Uterus (tissue), 4 donors: ENCODE data around the gene COL1A1. TPM values are rescaled to one million over a fixed set of nuclear protein-coding genes. Genes with fewer than 3 reads are reported as not detected.

Experiments used
- DNase-seq, 2 donors: peaks; one replicate each; pipeline ENCODE4 v3.0.0-alpha.2; 2019 to 2020
- H3K27ac ChIP-seq, 2 donors: fragments of 200-600 bp; sonication (generic); 1 replicate in 1 of 2; 2 replicates in 1 of 2; pipeline ENCODE4 v1.5.1; 2016 to 2018
- H3K27me3 ChIP-seq, 2 donors: fragments of 200-600 bp; sonication (generic); one replicate each; pipeline ENCODE4 v1.5.1; 2018 to 2019; ENCODE audit warnings: control low read depth in 1 of 2
- H3K36me3 ChIP-seq, 2 donors: fragments of 200-600 bp; sonication (generic); one replicate each; pipeline ENCODE4 v1.5.1; 2019; ENCODE audit warnings: control low read depth in 1 of 2
- H3K4me1 ChIP-seq, 2 donors: fragments of 200-600 bp; sonication (generic); one replicate each; pipeline ENCODE4 v1.5.1; 2018 to 2019; ENCODE audit warnings: control low read depth in 1 of 2
- H3K4me3 ChIP-seq, 2 donors: fragments of 200-600 bp; sonication (generic); 1 replicate in 1 of 2; 2 replicates in 1 of 2; pipeline ENCODE4 v1.5.1; 2018 to 2019; ENCODE audit warnings: mild to moderate bottlenecking in 1 of 2
- H3K9me3 ChIP-seq, 2 donors: fragments of 200-600 bp; sonication (generic); one replicate each; pipeline ENCODE4 v1.5.1; 2019; ENCODE audit warnings: control low read depth in 1 of 2
- POLR2A ChIP-seq, 2 donors: fragments of 450-650 bp; IDR thresholded peaks; one replicate each; pipeline ENCODE4 v1.6.1; 2016; ENCODE audit warnings: antibody characterized with exemption in 2 of 2, mild to moderate bottlenecking in 1 of 2, moderate library complexity in 1 of 2
- intact Hi-C: fragments of 100-400 bp; cut with DNase I; formaldehyde crosslinking; loops from one replicate; pipeline ENCODE4 v1.15.1; 2023; ENCODE audit warnings: low total_unique reads
- total RNA-seq, 4 donors: library from RNA; depleted of rRNA in 3 of 4; stranded (reverse); fragments of >200 nt in 3 of 4; gene quantifications; one replicate each; pipeline versions ENCODE4 v1.1.0 to v1.2.4, GENCODE V29; 2014 to 2023
- TF ChIP-seq, protein P1 (sequence below), 4 experiments: fragments of 200-600 bp in 2 of 4; fragments of 450-650 bp in 2 of 4; sonication (generic) in 2 of 4; IDR thresholded peaks; one replicate each; pipeline ENCODE4 v1.5.1; 2016 to 2019; ENCODE audit warnings: antibody characterized with exemption in 4 of 4, mild to moderate bottlenecking in 2 of 4, moderate library complexity in 1 of 4
- donor health status: DM: yes; HTN: yes; CAD: no.

The COL1A1 gene
- total RNA-seq, 4 donors from 2014 or later, result 59.4 to 4,880 (median 491) TPM

DNA sequence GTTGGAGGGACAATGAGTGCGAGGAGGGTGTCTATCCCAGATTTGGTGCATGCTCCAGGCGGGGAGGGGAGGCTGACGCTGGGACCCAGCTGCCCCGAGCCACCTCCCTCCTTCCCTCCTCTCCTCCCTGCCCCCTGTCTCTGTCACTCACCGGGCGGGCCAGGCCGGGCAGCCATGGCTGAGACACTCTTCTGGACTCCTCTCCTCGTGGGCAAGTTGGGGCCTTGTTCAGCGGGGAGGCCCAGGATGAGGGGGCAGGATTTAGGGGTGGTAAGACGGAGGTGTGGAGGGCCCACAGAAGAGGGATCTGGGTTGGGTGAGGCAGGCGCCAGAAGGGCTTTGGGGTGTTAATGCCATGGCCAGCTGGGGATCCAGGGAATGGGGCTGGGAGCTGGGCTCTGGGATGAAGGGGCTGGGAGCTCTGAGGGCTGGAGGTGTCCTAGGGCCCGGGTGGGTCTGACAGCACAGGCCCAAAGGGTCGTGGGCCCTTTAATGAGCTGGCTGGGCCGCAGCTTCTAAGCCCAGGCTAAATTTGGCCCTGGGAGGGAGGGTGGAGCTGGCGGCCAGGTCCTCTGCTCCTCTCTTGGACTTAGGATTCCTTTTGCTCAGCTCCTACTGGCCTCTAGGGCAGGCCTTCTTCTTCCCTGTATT lies 35.4 kb downstream of the COL1A1 start, which contains the start of gene SGCA:
TSS of gene SGCA (plus strand) at position 139 of the 651 bp plus-strand sequence. CDS start at position 175, 36 bp downstream.
- intact Hi-C loops, result no loop called here
- no peak for DNase-seq
- H3K4me1 ChIP-seq, result peaks cover 0 to 3% of the 10 kb centered on the region in 2 donors

GRCh38 chr17:50165466-50165865 lies 36.0 kb downstream of the COL1A1 start:
- intact Hi-C loops, result no loop called here
- Histone ChIP-seq H3K4me1 (peaks cover 0 to 3% of the 10 kb centered on the region in 2 donors), H3K36me3 (no peaks in the 10 kb centered on the region), H3K27ac (peak overlapping the region; percentile 61 to 90), H3K9me3 (no peaks in the 10 kb centered on the region), H3K4me3 (peak overlapping the region in 1 of 2 donors; percentile 37), H3K27me3 (no peaks in the 10 kb centered on the region)
- DNase-seq, result no peak
- no peak for TF ChIP-seq POLR2A (IDR thresholded peaks at IDR 0.05)
- TF ChIP-seq, protein P1, sequence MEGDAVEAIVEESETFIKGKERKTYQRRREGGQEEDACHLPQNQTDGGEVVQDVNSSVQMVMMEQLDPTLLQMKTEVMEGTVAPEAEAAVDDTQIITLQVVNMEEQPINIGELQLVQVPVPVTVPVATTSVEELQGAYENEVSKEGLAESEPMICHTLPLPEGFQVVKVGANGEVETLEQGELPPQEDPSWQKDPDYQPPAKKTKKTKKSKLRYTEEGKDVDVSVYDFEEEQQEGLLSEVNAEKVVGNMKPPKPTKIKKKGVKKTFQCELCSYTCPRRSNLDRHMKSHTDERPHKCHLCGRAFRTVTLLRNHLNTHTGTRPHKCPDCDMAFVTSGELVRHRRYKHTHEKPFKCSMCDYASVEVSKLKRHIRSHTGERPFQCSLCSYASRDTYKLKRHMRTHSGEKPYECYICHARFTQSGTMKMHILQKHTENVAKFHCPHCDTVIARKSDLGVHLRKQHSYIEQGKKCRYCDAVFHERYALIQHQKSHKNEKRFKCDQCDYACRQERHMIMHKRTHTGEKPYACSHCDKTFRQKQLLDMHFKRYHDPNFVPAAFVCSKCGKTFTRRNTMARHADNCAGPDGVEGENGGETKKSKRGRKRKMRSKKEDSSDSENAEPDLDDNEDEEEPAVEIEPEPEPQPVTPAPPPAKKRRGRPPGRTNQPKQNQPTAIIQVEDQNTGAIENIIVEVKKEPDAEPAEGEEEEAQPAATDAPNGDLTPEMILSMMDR (IDR thresholded peaks at IDR 0.05), result no peak

More for the DNA sequence above, 35.4 kb downstream of the COL1A1 start, which contains the start of gene SGCA:
- Histone ChIP-seq H3K27me3 (no peaks in the 10 kb centered on the region), H3K36me3 (no peaks in the 10 kb centered on the region), H3K27ac (peak within 1 kb of the TSS; percentile 61 to 90), H3K9me3 (no peaks in the 10 kb centered on the region), H3K4me3 (peak within 1 kb of the TSS in 1 of 2 donors; percentile 37)
- TF ChIP-seq, protein P1 (IDR thresholded peaks at IDR 0.05), result no peak
- TF ChIP-seq POLR2A (IDR thresholded peaks at IDR 0.05), result no peak

DNA sequence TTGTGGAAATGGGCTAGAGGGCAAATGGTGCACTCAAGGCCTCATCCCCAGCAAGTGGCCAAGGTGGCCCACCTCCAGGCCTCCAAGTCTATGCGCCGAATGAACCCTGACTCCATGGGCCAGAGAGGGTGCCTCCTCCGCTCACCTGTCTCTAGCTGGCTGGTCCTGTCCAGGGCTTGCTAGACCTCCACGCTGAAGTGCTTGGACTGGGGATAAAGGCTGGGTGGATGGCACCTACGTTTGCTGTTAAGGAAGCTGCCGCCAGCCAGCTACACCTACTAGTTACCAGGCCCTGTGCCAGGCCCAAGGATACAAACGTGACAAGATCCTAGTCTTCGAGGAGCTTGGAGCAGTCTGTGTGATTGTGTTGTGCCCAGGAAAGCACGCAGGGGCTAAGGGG lies 36.4 kb downstream of the COL1A1 start:
- H3K36me3 ChIP-seq, result no peaks in the 10 kb centered on the region
- no peaks in the 10 kb centered on the region for H3K27me3 ChIP-seq
- peak overlapping the region in 1 of 2 donors; percentile 90 for H3K27ac ChIP-seq
- DNase-seq, result no peak
- no peak for TF ChIP-seq POLR2A (IDR thresholded peaks at IDR 0.05)
- TF ChIP-seq, protein P1 (IDR thresholded peaks at IDR 0.05), result no peak
- no peak overlapping the region for H3K4me3 ChIP-seq
- H3K4me1 ChIP-seq, result peaks cover 0 to 3% of the 10 kb centered on the region in 2 donors
- intact Hi-C loops, result no loop called here
- H3K9me3 ChIP-seq, result no peaks in the 10 kb centered on the region

DNA sequence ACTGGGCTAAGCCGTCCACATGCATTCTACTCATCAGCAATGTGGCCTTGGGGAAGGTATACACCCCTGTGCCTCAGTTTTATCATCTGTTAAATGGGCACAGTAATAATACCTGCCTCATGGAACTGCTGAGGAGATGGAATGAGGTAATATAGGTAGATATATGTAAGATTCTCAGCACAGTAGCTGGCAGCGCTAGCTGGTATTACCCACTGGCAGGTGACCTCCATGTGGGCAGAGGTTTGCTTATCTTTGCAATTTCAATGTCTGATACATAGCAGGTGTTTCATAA lies 36.8 kb downstream of the COL1A1 start:
- H3K9me3 ChIP-seq, result no peaks in the 10 kb centered on the region
- TF ChIP-seq, protein P1 (IDR thresholded peaks at IDR 0.05), result no peak
- TF ChIP-seq POLR2A (IDR thresholded peaks at IDR 0.05), result no peak
- H3K27ac ChIP-seq, result no peak overlapping the region
- H3K4me1 ChIP-seq, result peaks cover 0 to 3% of the 10 kb centered on the region in 2 donors
- H3K27me3 ChIP-seq, result no peaks in the 10 kb centered on the region
- no peak for DNase-seq
- H3K36me3 ChIP-seq, result no peaks in the 10 kb centered on the region
- no peak overlapping the region for H3K4me3 ChIP-seq
- intact Hi-C loops, result no loop called here

DNA sequence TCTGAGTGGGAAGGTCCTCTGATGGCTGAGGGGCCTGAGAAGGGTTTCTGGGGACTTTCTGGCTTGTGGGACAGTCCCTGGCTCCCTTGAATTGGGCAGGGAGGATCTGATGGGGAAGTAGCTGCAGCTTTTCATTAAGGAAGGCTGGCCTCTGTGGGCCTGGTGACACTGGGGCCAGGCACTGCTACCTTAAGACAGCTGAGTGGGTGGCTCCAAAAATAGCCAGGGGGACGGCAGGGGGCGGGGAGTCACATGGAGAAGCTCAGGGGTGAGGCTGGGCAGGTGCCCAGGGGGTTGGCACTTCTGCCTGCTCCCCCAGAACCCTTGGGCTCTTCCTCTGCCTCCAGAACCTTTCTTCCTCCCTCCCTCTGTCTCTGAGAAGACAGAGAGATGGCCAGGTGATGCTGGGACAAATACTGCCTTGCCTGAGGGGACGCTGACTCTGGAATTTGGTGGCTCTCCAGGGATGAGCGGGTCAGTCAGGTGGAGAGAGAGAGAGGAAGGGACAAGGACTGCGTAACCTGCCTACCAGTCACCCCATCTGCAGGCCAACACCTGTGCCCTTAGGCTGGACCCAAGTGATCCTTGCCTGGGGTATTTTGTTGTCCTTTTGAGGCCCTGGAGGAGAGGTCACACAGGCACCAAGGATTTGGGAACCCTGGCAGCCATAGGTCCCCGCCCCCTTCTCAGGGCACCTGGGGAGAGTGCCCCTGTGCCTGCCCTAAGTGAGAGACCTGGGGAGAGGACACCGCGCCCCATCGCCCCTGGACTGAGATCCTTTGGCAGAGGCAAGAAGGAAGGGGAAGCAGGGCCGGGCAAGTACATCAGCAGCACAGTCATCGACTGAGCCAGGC lies 37.4 kb downstream of the COL1A1 start:
- no peaks in the 10 kb centered on the region for H3K36me3 ChIP-seq
- H3K4me3 ChIP-seq, result no peak overlapping the region
- H3K27ac ChIP-seq, result no peak overlapping the region
- no peaks in the 10 kb centered on the region for H3K4me1 ChIP-seq
- intact Hi-C loops, result no loop called here
- H3K9me3 ChIP-seq, result no peaks in the 10 kb centered on the region
- H3K27me3 ChIP-seq, result no peaks in the 10 kb centered on the region
- no peak for DNase-seq
- TF ChIP-seq, protein P1 (IDR thresholded peaks at IDR 0.05), result no peak
- no peak for TF ChIP-seq POLR2A (IDR thresholded peaks at IDR 0.05)
